HG03439 (cell line): ENCODE results near the gene GRID2.

Experiments used
- ATAC-seq: cut with Tn5 transposase; IDR thresholded peaks from one replicate; pipeline ENCODE4 v1.9.1; 2021; ENCODE audit warnings: mild to moderate bottlenecking, moderate library complexity; ENCODE audit not compliant: unreplicated experiment

Gene GRID2

DNA sequence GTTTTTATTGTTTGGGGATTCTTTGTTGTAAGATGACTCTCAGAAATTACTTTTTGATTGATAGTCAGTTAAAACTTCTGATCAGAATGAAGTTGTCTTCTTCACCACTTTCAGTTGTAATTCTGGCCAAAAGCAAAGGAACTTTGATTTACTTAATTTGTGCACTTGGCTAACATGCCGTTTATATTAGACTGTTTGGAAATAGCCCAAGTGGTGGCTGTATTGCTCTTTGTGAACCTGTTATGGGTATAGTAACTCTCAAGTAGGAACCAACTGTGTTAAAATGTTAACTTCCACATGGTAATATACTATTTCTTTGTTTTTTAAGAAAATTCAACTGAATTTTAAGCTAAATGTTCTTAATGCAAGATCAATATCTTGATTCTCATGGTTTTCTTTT, 581.9 kb downstream of the GRID2 start:
- no peak for ATAC-seq

GRCh38 chr4:92952426-92952825, 648.7 kb downstream of the GRID2 start:
- no peak for ATAC-seq

DNA sequence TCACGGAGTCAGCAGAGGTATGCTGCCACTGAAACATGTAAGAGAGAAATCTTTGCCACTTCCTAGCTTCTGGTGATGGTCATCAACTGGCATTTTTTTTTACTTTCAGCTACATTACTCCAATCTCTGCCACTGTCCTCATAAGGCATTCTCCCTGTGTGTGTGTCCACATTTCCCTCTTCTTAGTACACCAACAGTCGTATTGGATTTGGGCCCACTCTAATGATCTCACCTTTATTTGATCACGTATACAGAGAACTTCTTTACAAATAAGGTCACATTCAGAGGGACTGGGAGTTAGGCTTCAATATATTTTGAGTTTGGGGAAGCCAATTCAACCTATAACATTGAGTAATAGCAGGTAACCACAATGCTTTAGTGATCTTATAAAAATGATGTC, 649.1 kb downstream of the GRID2 start:
- ATAC-seq: no peak

- ATAC-seq: no peak
Observed at GRCh38 chr4:92953462-92953861, 649.7 kb downstream of the GRID2 start.

DNA sequence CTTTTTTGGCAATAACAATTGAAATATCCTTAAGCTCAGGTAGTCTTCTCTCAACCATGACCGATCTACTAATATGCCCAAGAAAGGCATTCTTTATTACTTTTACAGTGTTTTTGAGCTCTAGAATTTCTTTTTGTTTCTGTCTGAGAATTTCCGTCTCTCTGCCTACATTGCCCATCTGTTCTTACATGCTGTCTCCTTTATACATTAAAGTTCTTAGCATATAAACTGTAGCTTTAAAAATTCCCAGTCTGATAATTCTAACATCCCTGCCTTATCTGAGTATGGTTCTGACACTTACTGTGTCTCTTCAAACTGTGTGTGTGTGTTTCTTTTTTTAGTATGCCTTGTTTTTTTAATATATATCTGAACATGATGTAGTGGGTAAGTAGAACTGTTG, 658.1 kb downstream of the GRID2 start:
- ATAC-seq: no peak

GRCh38 chr4:92962831-92963230, 659.1 kb downstream of the GRID2 start:
- ATAC-seq: no peak

GRCh38 chr4:92968556-92968955, 664.8 kb downstream of the GRID2 start:
- no peak for ATAC-seq

DNA sequence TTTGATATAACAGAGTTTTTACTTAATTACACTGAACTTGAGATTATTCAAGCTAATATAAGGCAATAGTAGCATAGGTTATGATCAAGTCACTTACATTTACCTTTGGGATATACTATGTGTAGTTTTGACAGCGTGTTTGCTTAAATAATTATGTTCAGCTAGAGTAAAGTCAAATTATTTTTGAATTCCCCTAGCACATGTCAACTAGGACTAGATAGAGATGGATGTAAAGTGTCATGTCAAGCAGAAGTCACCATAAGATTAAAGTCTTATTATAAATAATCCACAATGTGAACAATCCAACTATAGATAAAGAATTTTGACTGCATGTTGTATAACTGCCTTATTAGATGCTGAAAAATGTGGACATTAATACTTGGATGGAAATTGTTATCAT, 665.2 kb downstream of the GRID2 start:
- ATAC-seq: no peak

DNA sequence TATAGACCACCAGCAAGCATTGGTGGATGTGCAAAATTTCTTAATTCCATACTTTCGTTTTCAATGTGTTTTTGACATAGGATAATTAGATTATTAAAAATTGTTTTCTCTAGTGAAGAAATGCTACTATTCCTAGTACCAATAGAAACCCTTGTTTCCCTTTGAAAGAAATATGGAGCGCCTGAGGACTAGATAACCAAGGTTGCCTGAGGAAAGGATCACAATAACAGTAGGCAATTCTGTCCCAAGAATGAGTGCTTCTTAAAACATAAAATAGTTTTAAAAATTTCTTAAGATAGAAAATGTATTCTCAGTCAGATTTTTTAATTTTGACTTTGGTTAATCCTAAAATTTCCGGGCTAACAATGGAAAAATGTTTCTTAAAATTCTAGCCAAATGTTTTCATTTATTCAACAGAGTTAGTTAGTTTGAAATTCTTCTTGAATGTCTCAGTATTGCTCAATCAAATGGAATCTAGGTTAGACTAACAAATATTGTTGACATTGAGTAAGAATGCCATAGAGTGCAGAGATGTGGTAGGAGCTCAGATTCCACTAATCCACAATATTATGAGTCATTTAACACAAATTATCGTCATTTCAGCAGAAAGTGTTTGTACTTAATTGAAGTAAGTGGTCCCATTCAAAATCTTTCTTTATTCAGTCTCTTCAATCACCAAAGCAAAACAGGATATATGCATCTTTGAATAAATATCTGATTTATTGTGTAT, 666.0 kb downstream of the GRID2 start:
- ATAC-seq: no peak

GRCh38 chr4:92970996-92971395, 667.2 kb downstream of the GRID2 start:
- ATAC-seq: no peak

- ATAC-seq: no peak
Observed at GRCh38 chr4:92988301-92988700, 684.5 kb downstream of the GRID2 start.

GRCh38 chr4:92992758-92993157, 689.0 kb downstream of the GRID2 start:
- ATAC-seq: no peak

DNA sequence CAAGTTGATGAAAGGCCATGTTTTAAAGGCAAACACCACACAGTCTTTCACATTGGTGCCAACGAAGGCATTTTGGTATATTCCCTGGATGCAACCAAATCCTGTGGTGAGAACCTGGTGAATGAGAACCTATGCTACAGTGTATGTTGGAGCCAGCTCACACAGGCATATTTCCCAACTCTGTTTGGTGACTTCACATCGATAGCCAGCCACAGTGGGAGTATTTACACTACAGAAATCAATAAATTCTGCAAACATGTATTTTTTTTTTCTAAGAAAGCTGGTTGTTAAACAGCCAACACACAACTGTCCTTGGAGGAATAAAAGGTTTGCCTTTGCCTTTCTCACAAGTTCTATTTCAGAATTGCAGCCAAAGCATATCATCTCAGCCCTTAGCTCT, 691.0 kb downstream of the GRID2 start:
- ATAC-seq: no peak

- ATAC-seq: no peak
Observed at GRCh38 chr4:92996533-92996932, 692.8 kb downstream of the GRID2 start.

DNA sequence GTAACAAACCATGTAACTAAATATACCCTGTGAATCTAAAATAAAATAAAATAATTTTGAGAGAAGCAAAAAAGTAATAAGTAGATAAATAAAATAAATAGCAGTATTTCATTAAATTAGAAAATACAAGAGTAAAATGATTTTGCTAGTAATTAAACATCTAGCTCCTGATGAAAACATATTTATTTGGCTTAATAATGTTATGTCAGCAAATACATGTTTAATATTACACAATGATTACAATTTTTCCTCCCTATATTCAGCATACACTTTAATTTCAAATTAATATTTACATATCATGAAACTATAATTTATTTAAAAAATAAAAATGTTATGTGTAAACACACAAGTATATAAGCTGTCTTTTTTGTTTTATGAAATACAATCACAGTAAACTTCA, 697.1 kb downstream of the GRID2 start:
- no peak for ATAC-seq

GRCh38 chr4:93002240-93002639, 698.5 kb downstream of the GRID2 start:
- ATAC-seq: no peak

DNA sequence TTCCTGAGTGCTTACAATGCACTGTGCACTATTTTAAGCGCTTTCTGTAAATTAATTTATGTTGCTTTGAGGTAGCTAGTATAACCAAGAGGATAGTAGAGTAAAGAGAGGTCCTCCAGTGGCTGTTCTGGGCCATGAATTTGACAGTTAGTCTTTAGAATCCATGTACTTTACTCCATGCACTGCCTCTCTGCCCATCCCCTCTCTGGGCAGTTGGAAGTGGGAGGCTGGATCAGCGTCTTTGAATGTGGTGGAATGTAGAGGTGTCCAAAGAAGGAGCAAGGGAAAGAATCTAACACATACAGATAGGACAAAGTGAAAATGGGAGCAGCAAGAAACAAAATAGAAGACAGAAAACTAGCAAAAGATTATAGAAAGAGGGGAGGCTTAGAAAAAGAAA, 712.6 kb downstream of the GRID2 start:
- ATAC-seq: no peak

GRCh38 chr4:93018243-93018642, 714.5 kb downstream of the GRID2 start:
- no peak for ATAC-seq

- no peak for ATAC-seq
Observed at GRCh38 chr4:93018806-93019205, 715.0 kb downstream of the GRID2 start.

DNA sequence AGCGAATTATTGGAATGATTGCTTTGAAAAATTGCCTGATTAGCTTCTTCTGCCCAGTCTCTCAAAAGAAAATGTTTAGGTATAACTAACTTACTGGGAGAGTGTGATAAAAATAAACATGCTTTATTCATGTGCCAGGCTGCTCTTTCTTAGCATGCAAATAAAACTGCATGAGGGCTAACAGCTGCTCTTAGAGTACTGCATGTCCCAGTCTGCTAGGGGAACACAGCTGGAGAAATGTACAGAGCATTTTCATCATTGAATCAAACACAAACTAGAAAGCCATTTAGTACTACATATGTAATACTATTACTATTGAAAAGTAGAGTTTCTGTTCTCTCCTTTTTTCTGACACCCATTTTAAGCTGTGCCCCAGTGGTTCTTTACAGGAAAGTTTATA, 726.0 kb downstream of the GRID2 start:
- no peak for ATAC-seq

DNA sequence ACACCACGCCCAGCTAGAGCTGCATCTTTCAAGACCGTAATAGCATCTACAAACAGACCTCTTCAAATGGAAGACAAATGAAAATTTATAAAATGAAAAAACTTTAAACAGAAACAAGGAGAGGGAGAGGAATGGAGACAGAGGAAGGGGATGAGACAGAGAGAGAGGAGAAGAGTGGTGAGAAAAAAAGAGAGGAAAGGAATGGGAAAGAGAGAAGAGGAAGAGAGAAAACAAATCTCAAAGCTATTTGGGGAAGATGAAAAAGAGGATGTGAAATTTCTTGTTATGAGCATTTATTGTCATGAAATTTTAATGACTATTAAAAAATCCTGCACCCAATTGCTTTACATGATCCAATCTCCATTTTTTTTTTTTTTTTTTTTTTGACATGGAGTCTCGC, 726.9 kb downstream of the GRID2 start:
- no peak for ATAC-seq

- no peak for ATAC-seq
Observed at GRCh38 chr4:93031431-93032098, 727.8 kb downstream of the GRID2 start.

GRCh38 chr4:93042746-93043145, 739.0 kb downstream of the GRID2 start:
- ATAC-seq: no peak
